PC-9 (cell line): ENCODE data around the gene HSD17B14. TPM values are rescaled to one million over a fixed set of nuclear protein-coding genes. Genes with fewer than 3 reads are reported as not detected.

Experiments
- BruUV-seq: library from RNA; stranded (reverse); fragments of 400-500 nt; replicated peaks from 2 replicates; lab custom pipeline; 2021; lab: Mats Ljungman, UMichigan
- CTCF ChIA-PET: fragments of 300-600 bp; sonication (Branson Sonifier 250); formaldehyde crosslinking; loops from one replicate; lab custom pipeline; 2022; ENCODE audit warnings: antibody characterized with exemption; lab: Charles Lee
- POLR2A ChIA-PET: fragments of 300-600 bp; sonication (Branson Sonifier 250); formaldehyde crosslinking; loops from one replicate; lab custom pipeline; 2022; ENCODE audit warnings: antibody characterized with exemption; ENCODE audit not compliant: unreplicated experiment; lab: Charles Lee
- DNase-seq, 2 experiments: peaks; one replicate each; pipeline versions ENCODE4 v3.0.0 to v3.0.0-alpha.2; 2015 to 2022; ENCODE audit warnings: mixed read lengths in 1 of 2
- H2AFZ ChIP-seq: fragments of 200-600 bp; sonication (generic); 2 replicates; pipeline ENCODE4 v1.8.1; 2017; ENCODE audit warnings: antibody characterized with exemption
- H3F3A ChIP-seq: fragments of 200-600 bp; sonication (generic); 2 replicates; pipeline ENCODE4 v1.8.1; 2017; ENCODE audit warnings: antibody characterized with exemption, mild to moderate bottlenecking, low read depth; ENCODE audit not compliant: insufficient read depth
- H3K27ac ChIP-seq: fragments of 200-600 bp; sonication (generic); 2 replicates; pipeline ENCODE4 v1.6.1; 2016; ENCODE audit warnings: mixed run types
- H3K27me3 ChIP-seq: fragments of 200-600 bp; sonication (generic); 2 replicates; pipeline ENCODE4 v1.6.1; 2016; ENCODE audit warnings: low read depth, mixed run types; ENCODE audit not compliant: insufficient read depth
- H3K36me3 ChIP-seq: fragments of 200-600 bp; sonication (generic); 2 replicates; pipeline ENCODE4 v1.6.1; 2016; ENCODE audit warnings: low read depth, mixed run types
- H3K4me1 ChIP-seq: fragments of 200-600 bp; sonication (generic); replicated peaks from 2 replicates; pipeline ENCODE4 v1.6.1; 2016; ENCODE audit warnings: mixed run types; ENCODE audit not compliant: insufficient read depth
- H3K4me2 ChIP-seq: fragments of 200-600 bp; sonication (generic); 2 replicates; pipeline ENCODE4 v1.6.1; 2017; ENCODE audit warnings: mixed run types
- H3K4me3 ChIP-seq: fragments of 200-600 bp; sonication (generic); 2 replicates; pipeline ENCODE4 v1.6.1; 2016; ENCODE audit warnings: mixed run types
- H3K79me2 ChIP-seq: fragments of 200-600 bp; sonication (generic); 2 replicates; pipeline ENCODE4 v1.6.1; 2017; ENCODE audit warnings: low read depth, mixed run types
- H3K9me2 ChIP-seq: fragments of 200-600 bp; sonication (generic); 2 replicates; pipeline ENCODE4 v1.8.1; 2017; ENCODE audit warnings: mild to moderate bottlenecking; ENCODE audit not compliant: insufficient read depth
- H3K9me3 ChIP-seq: fragments of 200-600 bp; sonication (generic); 2 replicates; pipeline ENCODE4 v1.8.1; 2016; ENCODE audit warnings: low read depth; ENCODE audit not compliant: insufficient read depth
- H4K20me1 ChIP-seq: fragments of 200-600 bp; sonication (generic); 2 replicates; pipeline ENCODE4 v1.8.1; 2017; ENCODE audit not compliant: insufficient read depth
- EZH2 ChIP-seq: fragments of 200-600 bp; sonication (generic); IDR thresholded peaks from 2 replicates; pipeline ENCODE4 v1.8.0; 2017; ENCODE audit warnings: antibody characterized with exemption, low read depth
- intact Hi-C: fragments of 100-400 bp; cut with micrococcal nuclease; formaldehyde crosslinking; loops from one replicate; pipeline ENCODE4 v1.10.0; 2022; ENCODE audit not compliant: unreplicated experiment
- total RNA-seq: library from RNA; stranded (reverse); gene quantifications from 2 replicates; pipeline ENCODE4 v1.2.3, GENCODE V29; 2021
- TF ChIP-seq, protein P1 (sequence below): fragments of 200-600 bp; sonication (generic); conservative IDR thresholded peaks from 2 replicates; pipeline ENCODE4 v1.6.1; 2017; ENCODE audit warnings: mixed run types, antibody characterized with exemption, mild to moderate bottlenecking, moderate library complexity

Gene HSD17B14
- total RNA-seq, 1 experiment from 2014 or later = 20.7 TPM

DNA sequence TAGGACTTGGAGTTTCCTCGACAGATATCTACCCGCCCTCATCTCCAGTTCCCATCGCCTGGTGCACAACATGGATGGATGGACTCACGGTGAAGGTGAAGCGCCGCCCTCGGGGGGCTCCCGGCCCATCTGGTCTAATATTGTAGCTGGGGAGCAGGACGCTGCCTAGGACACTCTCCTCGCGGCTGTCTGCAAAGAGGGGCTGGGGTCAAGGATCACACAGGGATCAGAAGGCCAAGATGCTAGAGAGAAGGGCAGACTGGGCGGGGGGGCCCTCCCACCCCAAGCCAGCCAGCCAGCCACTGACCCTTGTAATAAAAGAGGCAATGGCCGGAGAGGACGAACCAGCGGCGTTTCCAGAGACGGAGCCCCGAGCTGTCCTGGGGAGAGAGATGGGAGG is 25.0 kb upstream of the HSD17B14 start:
- H3K4me2 ChIP-seq = no peak overlapping the region
- peaks cover 23% of the 10 kb centered on the region for H3K27me3 ChIP-seq
- ChIA-PET POLR2A (no interaction called here), CTCF (no interaction called here)
- no peaks in the 10 kb centered on the region for H3K36me3 ChIP-seq
- H3K9me2 ChIP-seq = no peaks in the 10 kb centered on the region; the same call in 1 of the 2 replicates
- TF ChIP-seq, protein P1, sequence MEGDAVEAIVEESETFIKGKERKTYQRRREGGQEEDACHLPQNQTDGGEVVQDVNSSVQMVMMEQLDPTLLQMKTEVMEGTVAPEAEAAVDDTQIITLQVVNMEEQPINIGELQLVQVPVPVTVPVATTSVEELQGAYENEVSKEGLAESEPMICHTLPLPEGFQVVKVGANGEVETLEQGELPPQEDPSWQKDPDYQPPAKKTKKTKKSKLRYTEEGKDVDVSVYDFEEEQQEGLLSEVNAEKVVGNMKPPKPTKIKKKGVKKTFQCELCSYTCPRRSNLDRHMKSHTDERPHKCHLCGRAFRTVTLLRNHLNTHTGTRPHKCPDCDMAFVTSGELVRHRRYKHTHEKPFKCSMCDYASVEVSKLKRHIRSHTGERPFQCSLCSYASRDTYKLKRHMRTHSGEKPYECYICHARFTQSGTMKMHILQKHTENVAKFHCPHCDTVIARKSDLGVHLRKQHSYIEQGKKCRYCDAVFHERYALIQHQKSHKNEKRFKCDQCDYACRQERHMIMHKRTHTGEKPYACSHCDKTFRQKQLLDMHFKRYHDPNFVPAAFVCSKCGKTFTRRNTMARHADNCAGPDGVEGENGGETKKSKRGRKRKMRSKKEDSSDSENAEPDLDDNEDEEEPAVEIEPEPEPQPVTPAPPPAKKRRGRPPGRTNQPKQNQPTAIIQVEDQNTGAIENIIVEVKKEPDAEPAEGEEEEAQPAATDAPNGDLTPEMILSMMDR = no peak
- DNase-seq = no peak
- BruUV-seq = no TSS peak
- H3K4me1 ChIP-seq = no peaks in the 10 kb centered on the region
- H3K79me2 ChIP-seq = no peaks in the 10 kb centered on the region
- H2AFZ ChIP-seq = no peak overlapping the region
- H3K4me3 ChIP-seq = no peak overlapping the region
- H4K20me1 ChIP-seq = no peaks in the 10 kb centered on the region
- no peaks in the 10 kb centered on the region; the same call in 1 of the 2 replicates for H3F3A ChIP-seq
- H3K9me3 ChIP-seq = no peaks in the 10 kb centered on the region
- H3K27ac ChIP-seq = no peak overlapping the region
- intact Hi-C loops = no loop called here

DNA sequence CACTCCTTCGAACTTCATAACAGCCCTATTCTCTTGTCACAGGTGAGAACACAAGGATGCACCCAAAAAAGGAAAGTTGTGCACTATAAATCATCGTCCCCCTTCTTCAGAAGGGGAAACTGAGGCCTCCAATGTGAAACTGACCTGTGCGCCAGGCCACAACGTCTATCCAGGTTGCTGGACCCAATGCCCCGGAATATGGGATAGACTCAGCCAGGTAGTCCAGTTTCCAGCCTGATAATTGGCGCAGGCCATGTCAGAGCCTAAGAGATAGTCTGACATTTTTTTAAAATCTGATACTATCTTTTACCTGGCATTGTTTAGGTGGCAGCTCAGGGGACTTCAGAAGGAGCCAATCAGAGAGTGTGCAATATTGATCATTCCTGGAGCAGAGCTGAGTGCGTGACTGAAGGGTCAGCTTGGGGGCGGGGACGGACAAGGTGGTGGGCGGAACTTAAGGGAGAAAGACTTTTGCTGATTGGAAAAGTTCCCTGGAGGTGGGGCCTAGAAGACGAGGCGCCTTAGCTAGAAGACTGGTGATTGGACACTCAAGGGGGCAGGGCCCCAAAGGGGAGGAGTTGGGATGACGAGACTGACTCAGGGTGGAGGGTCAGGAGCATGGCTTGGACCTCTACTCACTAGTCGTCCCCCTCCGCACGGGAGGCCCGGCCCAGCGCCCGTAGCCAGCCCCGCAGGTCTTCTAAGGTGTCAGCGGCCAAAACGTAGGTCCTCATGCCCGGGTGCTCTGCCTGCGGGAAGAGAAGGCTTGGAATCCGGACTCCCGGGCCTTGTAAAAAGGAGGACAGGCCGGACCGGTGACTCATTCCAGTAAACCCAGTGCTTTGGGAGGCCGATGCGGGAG is 23.7 kb upstream of the HSD17B14 start:
- H3K27me3 ChIP-seq = peaks cover 12% of the 10 kb centered on the region
- ChIA-PET CTCF (no interaction called here), POLR2A (no interaction called here)
- DNase-seq = no peak
- no peak overlapping the region for H3K27ac ChIP-seq
- H3K36me3 ChIP-seq = no peaks in the 10 kb centered on the region
- no peaks in the 10 kb centered on the region for H3K4me1 ChIP-seq
- no peak overlapping the region for H3K4me3 ChIP-seq
- H4K20me1 ChIP-seq = no peaks in the 10 kb centered on the region
- H3F3A ChIP-seq = no peaks in the 10 kb centered on the region; the same call in 1 of the 2 replicates
- H3K4me2 ChIP-seq = no peak overlapping the region
- no peaks in the 10 kb centered on the region; the same call in 1 of the 2 replicates for H3K9me2 ChIP-seq
- no peaks in the 10 kb centered on the region for H3K9me3 ChIP-seq
- TF ChIP-seq, protein P1 = no peak
- TF ChIP-seq EZH2 = no peak
- H2AFZ ChIP-seq = no peak overlapping the region
- no peaks in the 10 kb centered on the region for H3K79me2 ChIP-seq
- no TSS peak for BruUV-seq
- intact Hi-C loops = no loop called here

DNA sequence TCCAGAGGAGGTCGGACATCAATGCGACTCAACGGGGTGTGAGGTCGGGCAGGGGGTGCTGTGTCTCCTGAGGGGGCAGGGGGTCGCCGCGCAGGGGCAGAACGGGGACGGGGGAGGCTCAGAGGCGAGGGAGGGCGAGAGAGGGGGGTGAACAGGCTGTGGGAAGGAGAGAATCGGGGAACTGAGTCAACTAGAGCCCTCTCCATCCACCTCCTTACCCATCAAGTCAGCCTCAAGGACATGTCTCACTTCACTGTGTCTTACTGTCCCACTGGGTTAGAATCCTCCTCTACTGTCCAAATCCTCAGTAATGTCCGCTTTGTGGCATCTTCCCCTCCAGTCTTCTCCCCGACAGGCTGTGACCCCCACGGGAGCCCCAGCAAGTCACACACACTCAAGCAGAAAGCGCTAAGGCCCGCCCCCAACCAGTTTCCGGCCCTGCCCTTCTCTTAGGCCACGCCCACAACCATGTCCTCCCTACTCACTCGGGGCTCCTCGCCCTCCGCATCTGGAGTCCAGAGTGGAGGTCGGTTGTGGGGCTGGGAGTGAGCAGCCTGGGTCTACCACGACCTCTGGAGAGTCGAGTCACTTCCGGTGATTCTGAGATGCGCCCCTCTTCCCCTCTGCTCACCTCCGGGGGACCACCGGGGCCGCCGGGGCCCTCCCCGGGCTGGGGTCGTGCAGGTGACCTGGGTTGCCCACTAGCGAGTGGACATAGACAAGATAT is 22.9 kb upstream of the HSD17B14 start:
- H3K27me3 ChIP-seq = 0 out of 2 replicates have a peak, but pooled peaks cover 4% of the 10 kb centered on the region
- H2AFZ ChIP-seq = no peak overlapping the region
- H3K79me2 ChIP-seq = no peaks in the 10 kb centered on the region
- no peaks in the 10 kb centered on the region for H3K36me3 ChIP-seq
- TF ChIP-seq, protein P1 = no peak
- no peak for TF ChIP-seq EZH2
- no peak overlapping the region for H3K4me2 ChIP-seq
- no peak overlapping the region for H3K27ac ChIP-seq
- no peaks in the 10 kb centered on the region for H3K9me3 ChIP-seq
- no peaks in the 10 kb centered on the region; the same call in 1 of the 2 replicates for H3F3A ChIP-seq
- no peaks in the 10 kb centered on the region; the same call in 1 of the 2 replicates for H3K9me2 ChIP-seq
- no TSS peak for BruUV-seq
- H3K4me1 ChIP-seq = 0 out of 2 replicates have a peak, but pooled peaks cover 2% of the 10 kb centered on the region
- CTCF ChIA-PET = no interaction called here
- intact Hi-C loops = no loop called here
- H4K20me1 ChIP-seq = no peaks in the 10 kb centered on the region
- DNase-seq = no peak
- H3K4me3 ChIP-seq = no peak overlapping the region
- POLR2A ChIA-PET = interaction anchor here (0.6 kb wide), 1 partner anchor 10 kb away, joined by 16 read pairs; no protein-coding TSS in a partner anchor
